ENCODE data around the gene STN1.

- TF ChIP-seq USF2 (IDR thresholded peaks at IDR 0.05; ENCODE audit: low read depth, low read length) (no peak), BHLHE40 (IDR thresholded peaks at IDR 0.05; ENCODE audit: low read depth, low read length) (no peak), CHD1 (IDR thresholded peaks at IDR 0.05; ENCODE audit: low read depth, low read length) (no peak), POLR2A (IDR thresholded peaks at IDR 0.05; ENCODE audit: low read depth, low read length) (no peak), CTCF (conservative IDR thresholded peaks at IDR 0.05; ENCODE audit: low read depth, low read length) (no peak)
- TF ChIP-seq, protein P1, sequence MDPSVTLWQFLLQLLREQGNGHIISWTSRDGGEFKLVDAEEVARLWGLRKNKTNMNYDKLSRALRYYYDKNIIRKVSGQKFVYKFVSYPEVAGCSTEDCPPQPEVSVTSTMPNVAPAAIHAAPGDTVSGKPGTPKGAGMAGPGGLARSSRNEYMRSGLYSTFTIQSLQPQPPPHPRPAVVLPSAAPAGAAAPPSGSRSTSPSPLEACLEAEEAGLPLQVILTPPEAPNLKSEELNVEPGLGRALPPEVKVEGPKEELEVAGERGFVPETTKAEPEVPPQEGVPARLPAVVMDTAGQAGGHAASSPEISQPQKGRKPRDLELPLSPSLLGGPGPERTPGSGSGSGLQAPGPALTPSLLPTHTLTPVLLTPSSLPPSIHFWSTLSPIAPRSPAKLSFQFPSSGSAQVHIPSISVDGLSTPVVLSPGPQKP (IDR thresholded peaks at IDR 0.05; ENCODE audit: borderline replicate concordance, low read depth, low read length): no peak
Measured at GRCh38 chr10:103916876-103917275, 1.1 kb downstream of the STN1 start.

Measured in IMR-90 (cell line).